ENCODE data around the gene FAM174C.

GRCh38 chr19:1278074-1278473 is 2.7 kb downstream of the FAM174C start:
- TF ChIP-seq CTCF (IDR thresholded peaks at IDR 0.05) (no peak), POLR2A (IDR thresholded peaks at IDR 0.05) (no peak)

Data from suprapubic skin (tissue), 3 donors.